ENCODE results near the gene LHX8.

The LHX8 gene

DNA sequence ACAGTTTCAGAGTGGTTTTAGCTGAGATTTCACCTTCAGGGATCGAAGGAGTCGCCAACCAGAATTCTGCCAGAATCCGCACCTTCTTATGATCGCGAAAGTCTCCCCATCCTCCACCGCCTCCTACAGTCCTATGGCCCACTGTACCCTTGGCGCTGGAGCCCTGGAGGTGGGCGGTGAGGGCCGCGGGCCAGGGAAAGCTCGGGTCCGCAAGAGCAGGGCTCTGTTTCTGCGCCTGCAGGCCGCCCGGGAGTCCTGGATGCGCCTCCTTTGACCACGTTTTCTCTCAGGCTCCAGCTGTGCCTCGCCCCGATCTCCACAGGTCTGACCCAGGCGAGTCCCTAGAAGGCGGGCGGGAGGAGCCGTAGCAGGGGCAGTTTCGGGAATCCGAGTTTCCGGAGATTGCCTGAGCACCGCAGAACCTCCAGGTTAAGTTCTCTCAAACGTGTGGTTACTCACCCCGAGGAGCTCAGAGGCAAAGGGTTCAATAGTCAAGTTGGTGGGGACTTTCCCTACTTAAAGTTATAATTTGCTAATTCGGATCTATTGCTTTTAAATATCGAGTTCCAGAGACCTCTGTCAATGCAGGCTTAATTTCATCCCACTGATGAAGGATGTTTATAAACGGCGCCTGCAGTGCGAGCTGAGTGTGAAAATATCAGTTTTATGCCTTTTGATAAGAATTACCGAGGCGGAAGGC lies 3.2 kb upstream of the LHX8 start:
- H3K14ac ChIP-seq (ENCODE audit: low read length), result no peak overlapping the region
- no peak overlapping the region for H4K91ac ChIP-seq (ENCODE audit: low read depth, low read length)
- H3K9ac ChIP-seq (ENCODE audit: low read length), result no peak overlapping the region
- no peaks in the 10 kb centered on the region for H3K36me3 ChIP-seq (ENCODE audit: control insufficient read depth in 1 of 2, insufficient read depth in 2 of 2, low read length in 2 of 2)
- H4K8ac ChIP-seq (ENCODE audit: low read depth, low read length), result no peak overlapping the region
- no peaks in the 10 kb centered on the region for H3K79me2 ChIP-seq (ENCODE audit: control insufficient read depth, insufficient read depth, low read length, poor library complexity)
- H3K27ac ChIP-seq (ENCODE audit: low read depth, low read length), result no peak overlapping the region
- H4K12ac ChIP-seq (ENCODE audit: low read depth, low read length), result no peak overlapping the region
- no peak overlapping the region for H2BK12ac ChIP-seq (ENCODE audit: low read length)
- no peak overlapping the region for H3K4ac ChIP-seq (ENCODE audit: low read depth, low read length)
- H3K27me3 ChIP-seq (ENCODE audit: insufficient read depth, low read length), result peaks cover 68% of the 10 kb centered on the region
- H2AK5ac ChIP-seq (ENCODE audit: low read length), result no peak overlapping the region
- H3K4me2 ChIP-seq (ENCODE audit: low read length), result peak overlapping the region; percentile 50
- H3K9me3 ChIP-seq (ENCODE audit: insufficient read depth, low read depth, low read length), result peaks cover 8% of the 10 kb centered on the region
- H3K23ac ChIP-seq (ENCODE audit: low read length), result no peak overlapping the region
- H3K79me1 ChIP-seq (ENCODE audit: low read length), result no peaks in the 10 kb centered on the region
- no peak for DNase-seq
- H3K18ac ChIP-seq (ENCODE audit: low read length), result no peak overlapping the region
- H3K4me1 ChIP-seq (ENCODE audit: control insufficient read depth in 1 of 2, insufficient read depth in 2 of 2, low read length in 2 of 2), result peaks cover 7 to 14% of the 10 kb centered on the region in 2 experiments
- no peak overlapping the region for H2AFZ ChIP-seq (ENCODE audit: insufficient read depth, low read length, poor library complexity)
- no peak overlapping the region for H2BK5ac ChIP-seq (ENCODE audit: low read depth, low read length, poor library complexity)
- H3K4me3 ChIP-seq (ENCODE audit: low read depth, low read length), result no peak overlapping the region
- WGBS (ENCODE audit: extremely low coverage, insufficient coverage, insufficient read length), result no CpG with 5 or more reads among the region's 36 CpGs
- H2BK120ac ChIP-seq (ENCODE audit: insufficient read depth, low read length, poor library complexity), result no peak overlapping the region

DNA sequence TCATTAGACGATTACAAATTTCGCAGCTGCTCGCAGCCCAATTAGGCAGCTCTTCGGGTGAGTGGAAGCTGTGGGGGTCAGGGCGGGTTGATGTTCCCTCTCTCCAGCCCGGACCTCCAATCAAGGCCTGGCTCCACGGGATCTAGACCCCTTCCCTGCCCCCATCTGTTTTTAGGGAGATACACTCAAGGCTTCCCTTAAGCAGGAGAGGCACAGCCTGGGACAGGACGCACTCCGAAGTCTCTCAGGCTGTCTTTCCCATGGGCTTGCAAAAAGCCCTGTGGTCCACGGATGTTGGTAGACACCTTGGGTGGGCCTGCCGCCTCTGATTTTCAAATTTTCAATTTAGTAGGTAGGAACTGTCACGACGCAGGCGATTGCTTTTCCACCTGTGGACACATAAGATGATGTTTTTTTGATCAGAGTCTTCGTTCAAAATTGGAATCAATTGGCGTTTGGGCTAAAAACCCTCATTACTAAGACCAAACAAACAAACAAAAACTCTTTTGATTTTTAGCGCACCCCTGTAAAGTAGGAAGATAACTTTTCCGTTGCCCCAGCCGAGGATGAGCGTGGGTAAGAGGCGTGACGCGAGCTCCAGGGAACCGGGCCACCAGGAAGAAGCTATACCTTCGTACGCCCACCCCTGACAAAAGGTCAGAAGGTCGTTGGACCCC lies 2.5 kb upstream of the LHX8 start:
- H3K4me1 ChIP-seq (ENCODE audit: control insufficient read depth in 1 of 2, insufficient read depth in 2 of 2, low read length in 2 of 2), result peaks cover 13 to 20% of the 10 kb centered on the region in 2 experiments
- H2AFZ ChIP-seq (ENCODE audit: insufficient read depth, low read length, poor library complexity), result no peak overlapping the region
- H3K79me1 ChIP-seq (ENCODE audit: low read length), result no peaks in the 10 kb centered on the region
- H3K9me3 ChIP-seq (ENCODE audit: insufficient read depth, low read depth, low read length), result peaks cover 8% of the 10 kb centered on the region
- H3K36me3 ChIP-seq (ENCODE audit: control insufficient read depth in 1 of 2, insufficient read depth in 2 of 2, low read length in 2 of 2), result no peaks in the 10 kb centered on the region
- no peak overlapping the region for H3K18ac ChIP-seq (ENCODE audit: low read length)
- H3K4me2 ChIP-seq (ENCODE audit: low read length), result no peak overlapping the region
- no peak overlapping the region for H3K4ac ChIP-seq (ENCODE audit: low read depth, low read length)
- no peak overlapping the region for H4K91ac ChIP-seq (ENCODE audit: low read depth, low read length)
- H3K27ac ChIP-seq (ENCODE audit: low read depth, low read length), result no peak overlapping the region
- no peaks in the 10 kb centered on the region for H3K79me2 ChIP-seq (ENCODE audit: control insufficient read depth, insufficient read depth, low read length, poor library complexity)
- H2AK5ac ChIP-seq (ENCODE audit: low read length), result no peak overlapping the region
- H4K12ac ChIP-seq (ENCODE audit: low read depth, low read length), result no peak overlapping the region
- H3K23ac ChIP-seq (ENCODE audit: low read length), result no peak overlapping the region
- no peak overlapping the region for H2BK120ac ChIP-seq (ENCODE audit: insufficient read depth, low read length, poor library complexity)
- H4K8ac ChIP-seq (ENCODE audit: low read depth, low read length), result no peak overlapping the region
- H3K9ac ChIP-seq (ENCODE audit: low read length), result no peak overlapping the region
- DNase-seq, result no peak
- H3K27me3 ChIP-seq (ENCODE audit: insufficient read depth, low read length), result peaks cover 75% of the 10 kb centered on the region
- no peak overlapping the region for H3K14ac ChIP-seq (ENCODE audit: low read length)
- H2BK12ac ChIP-seq (ENCODE audit: low read length), result no peak overlapping the region
- H3K4me3 ChIP-seq (ENCODE audit: low read depth, low read length), result no peak overlapping the region
- H2BK5ac ChIP-seq (ENCODE audit: low read depth, low read length, poor library complexity), result no peak overlapping the region
- WGBS (ENCODE audit: extremely low coverage, insufficient coverage, insufficient read length), result no CpG with 5 or more reads among the region's 27 CpGs

DNA sequence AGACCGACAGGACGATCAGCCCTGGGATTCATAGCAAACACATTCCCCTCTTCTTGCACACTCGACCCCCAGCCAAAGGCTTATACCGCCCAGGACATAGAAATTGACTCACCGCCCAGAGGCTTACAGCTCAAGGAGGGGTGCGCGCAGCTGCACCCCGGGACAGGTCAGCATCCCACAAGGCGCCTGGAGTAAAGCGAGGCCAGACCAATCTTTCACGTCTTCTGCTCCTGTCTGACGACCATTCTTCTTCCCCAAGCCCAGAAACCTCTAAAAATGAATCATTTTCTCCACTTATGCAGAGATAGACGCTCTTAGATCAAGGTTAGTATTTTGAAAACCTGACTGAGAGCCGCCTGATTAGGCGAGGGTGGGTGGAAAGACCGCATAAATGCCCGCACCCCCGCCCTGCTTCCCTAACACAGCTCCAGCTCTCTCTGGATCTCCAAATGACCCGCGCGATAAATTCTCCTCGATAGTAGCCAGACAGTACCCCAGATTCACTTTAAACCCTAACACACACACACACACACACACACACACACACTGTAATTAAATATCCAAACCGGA lies 1.9 kb upstream of the LHX8 start:
- Histone ChIP-seq H3K4me2 (ENCODE audit: low read length) (no peak overlapping the region), H4K12ac (ENCODE audit: low read depth, low read length) (no peak overlapping the region), H2AK5ac (ENCODE audit: low read length) (no peak overlapping the region), H3K23ac (ENCODE audit: low read length) (no peak overlapping the region), H2BK120ac (ENCODE audit: insufficient read depth, low read length, poor library complexity) (no peak overlapping the region), H2BK12ac (ENCODE audit: low read length) (no peak overlapping the region), H3K4ac (ENCODE audit: low read depth, low read length) (no peak overlapping the region), H3K18ac (ENCODE audit: low read length) (no peak overlapping the region), H2AFZ (ENCODE audit: insufficient read depth, low read length, poor library complexity) (no peak overlapping the region), H2BK5ac (ENCODE audit: low read depth, low read length, poor library complexity) (no peak overlapping the region), H3K27ac (ENCODE audit: low read depth, low read length) (no peak overlapping the region), H4K91ac (ENCODE audit: low read depth, low read length) (no peak overlapping the region), H3K79me2 (ENCODE audit: control insufficient read depth, insufficient read depth, low read length, poor library complexity) (no peaks in the 10 kb centered on the region), H3K27me3 (ENCODE audit: insufficient read depth, low read length) (peaks cover 80% of the 10 kb centered on the region), H3K14ac (ENCODE audit: low read length) (no peak overlapping the region), H3K4me1 (ENCODE audit: control insufficient read depth in 1 of 2, insufficient read depth in 2 of 2, low read length in 2 of 2) (peaks cover 15 to 24% of the 10 kb centered on the region in 2 experiments), H3K9me3 (ENCODE audit: insufficient read depth, low read depth, low read length) (peaks cover 10% of the 10 kb centered on the region), H3K36me3 (ENCODE audit: control insufficient read depth in 1 of 2, insufficient read depth in 2 of 2, low read length in 2 of 2) (no peaks in the 10 kb centered on the region), H4K8ac (ENCODE audit: low read depth, low read length) (no peak overlapping the region), H3K4me3 (ENCODE audit: low read depth, low read length) (no peak overlapping the region), H3K9ac (ENCODE audit: low read length) (no peak overlapping the region), H3K79me1 (ENCODE audit: low read length) (no peaks in the 10 kb centered on the region)
- DNase-seq, result no peak
- no CpG with 5 or more reads among the region's 23 CpGs for WGBS (ENCODE audit: extremely low coverage, insufficient coverage, insufficient read length)

DNA sequence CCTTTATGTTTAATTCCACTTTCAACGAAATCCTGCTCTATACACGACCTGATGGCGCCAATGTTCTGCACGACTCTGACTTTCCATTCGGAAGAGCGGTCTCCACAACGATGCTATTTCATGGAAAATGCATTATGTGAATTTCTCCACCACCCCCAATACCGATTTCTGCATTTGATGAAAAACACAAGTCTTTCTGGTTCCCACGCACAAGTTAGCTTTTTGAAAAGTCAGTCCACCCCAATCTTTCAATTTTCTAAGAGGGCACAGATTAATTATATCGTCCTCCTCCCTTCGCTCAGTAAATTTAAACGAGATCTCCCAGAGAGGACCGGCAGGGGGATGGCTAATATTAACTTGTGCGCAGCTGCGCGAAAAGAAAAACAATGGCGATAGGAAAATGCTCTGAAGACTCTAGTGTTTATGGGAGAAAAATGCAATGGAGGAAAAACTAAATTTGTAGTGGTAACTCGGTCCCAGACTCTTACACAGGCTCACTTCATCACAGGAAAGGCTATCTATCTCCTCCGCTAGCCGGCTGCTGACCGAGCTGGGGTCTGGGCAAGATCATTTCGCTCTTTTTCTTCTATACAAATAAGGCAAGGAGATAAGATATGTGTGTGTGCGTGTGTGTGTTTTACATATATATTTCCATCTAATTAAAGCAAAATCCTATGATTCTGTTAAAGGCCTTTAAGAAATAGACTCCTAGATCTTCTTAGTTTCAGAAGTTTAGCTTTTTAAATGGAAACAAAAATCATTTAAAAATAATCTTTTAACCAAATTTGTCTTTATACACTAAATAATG lies 1.2 kb upstream of the LHX8 start:
- peaks cover 74% of the 10 kb centered on the region for H3K27me3 ChIP-seq (ENCODE audit: insufficient read depth, low read length)
- H3K14ac ChIP-seq (ENCODE audit: low read length), result no peak overlapping the region
- H3K18ac ChIP-seq (ENCODE audit: low read length), result no peak overlapping the region
- H4K12ac ChIP-seq (ENCODE audit: low read depth, low read length), result no peak overlapping the region
- peaks cover 15 to 24% of the 10 kb centered on the region in 2 experiments for H3K4me1 ChIP-seq (ENCODE audit: control insufficient read depth in 1 of 2, insufficient read depth in 2 of 2, low read length in 2 of 2)
- no CpG with 5 or more reads among the region's 23 CpGs for WGBS (ENCODE audit: extremely low coverage, insufficient coverage, insufficient read length)
- no peaks in the 10 kb centered on the region for H3K79me1 ChIP-seq (ENCODE audit: low read length)
- no peak overlapping the region for H3K9ac ChIP-seq (ENCODE audit: low read length)
- no peak overlapping the region for H3K27ac ChIP-seq (ENCODE audit: low read depth, low read length)
- no peaks in the 10 kb centered on the region for H3K79me2 ChIP-seq (ENCODE audit: control insufficient read depth, insufficient read depth, low read length, poor library complexity)
- H2BK5ac ChIP-seq (ENCODE audit: low read depth, low read length, poor library complexity), result no peak overlapping the region
- DNase-seq, result no peak
- no peak overlapping the region for H4K91ac ChIP-seq (ENCODE audit: low read depth, low read length)
- peaks cover 10% of the 10 kb centered on the region for H3K9me3 ChIP-seq (ENCODE audit: insufficient read depth, low read depth, low read length)
- no peak overlapping the region for H3K23ac ChIP-seq (ENCODE audit: low read length)
- H2BK12ac ChIP-seq (ENCODE audit: low read length), result no peak overlapping the region
- H3K4ac ChIP-seq (ENCODE audit: low read depth, low read length), result no peak overlapping the region
- no peak overlapping the region for H3K4me2 ChIP-seq (ENCODE audit: low read length)
- no peak overlapping the region for H2AK5ac ChIP-seq (ENCODE audit: low read length)
- H3K36me3 ChIP-seq (ENCODE audit: control insufficient read depth in 1 of 2, insufficient read depth in 2 of 2, low read length in 2 of 2), result no peaks in the 10 kb centered on the region
- no peak overlapping the region for H2AFZ ChIP-seq (ENCODE audit: insufficient read depth, low read length, poor library complexity)
- H3K4me3 ChIP-seq (ENCODE audit: low read depth, low read length), result no peak overlapping the region
- no peak overlapping the region for H2BK120ac ChIP-seq (ENCODE audit: insufficient read depth, low read length, poor library complexity)
- no peak overlapping the region for H4K8ac ChIP-seq (ENCODE audit: low read depth, low read length)

All from trophoblast cell (in vitro differentiated cells and primary cell).